ENCODE results near the gene FILIP1L. TPM values are rescaled to one million over a fixed set of nuclear protein-coding genes. Genes with fewer than 3 reads are reported as not detected.

The FILIP1L gene
- total and polyA plus RNA-seq, 2 of the 8 experiments (the other 6 are each of a cell fraction or from before 2014, with no cell fraction given): 0.06 to 0.09 TPM

DNA sequence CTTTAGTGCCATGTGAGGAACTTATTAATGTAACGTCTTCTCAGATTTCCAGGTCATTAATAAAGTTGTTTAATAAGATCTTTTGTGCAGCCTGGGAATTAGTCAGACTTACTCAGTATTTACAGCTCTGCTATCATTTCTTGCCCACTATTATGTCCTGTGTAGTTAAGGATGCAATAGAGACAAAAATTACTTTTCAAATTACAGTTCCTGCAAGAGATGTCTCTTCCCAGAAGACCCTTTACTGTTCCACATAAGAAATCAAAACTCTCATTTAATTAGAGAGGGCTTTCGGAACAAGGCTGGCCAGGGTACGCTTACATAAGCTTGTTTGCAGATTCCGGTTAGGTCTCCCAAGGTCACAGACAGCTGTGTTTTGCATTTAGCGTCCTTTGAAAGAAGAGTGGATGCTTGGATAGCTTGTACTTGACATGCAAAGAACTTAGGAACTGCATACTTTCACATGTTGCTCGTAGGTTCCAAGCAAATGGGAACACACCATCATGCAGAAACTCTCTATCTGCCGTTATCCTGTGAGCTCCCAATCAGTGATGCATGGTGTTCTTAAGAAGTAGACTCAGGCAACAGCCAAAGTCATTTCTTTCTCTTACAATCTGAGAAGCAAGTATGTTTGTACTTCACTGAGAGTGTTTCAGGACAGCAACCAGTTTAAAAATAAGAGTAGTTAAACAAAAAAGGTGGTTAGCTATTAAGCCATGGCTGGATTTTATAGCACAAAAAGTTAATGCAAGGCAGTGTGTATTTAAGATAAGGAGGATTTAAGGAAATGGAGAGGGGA is 37.4 kb downstream of the FILIP1L start:
- no peak overlapping the region for H3K23ac ChIP-seq (ENCODE audit: insufficient read length)
- no peak overlapping the region for H3K4ac ChIP-seq (replicated peaks; ENCODE audit: insufficient read length, low read depth, low read length)
- H3K18ac ChIP-seq (ENCODE audit: extremely low read depth, low read length): no peak overlapping the region
- H3K79me1 ChIP-seq (ENCODE audit: low read depth, low read length): no peaks in the 10 kb centered on the region
- H2BK120ac ChIP-seq (replicated peaks; ENCODE audit: low read depth, low read length): no peak overlapping the region
- 90% methylated on average over 7 of the region's 7 CpGs; no CpG with 5 or more reads in 1 of the 2 experiments for WGBS, 2 experiments (ENCODE audit: extremely low coverage in 1 of 2, insufficient coverage in 1 of 2, insufficient read length in 1 of 2, insufficient replicate concordance in 2 of 2, low coverage in 1 of 2, low lambda C conversion rate in 2 of 2, missing lambda C conversion rate in 1 of 2)
- H4K8ac ChIP-seq (ENCODE audit: extremely low read depth, insufficient read depth, low read length): no peak overlapping the region
- no peaks in the 10 kb centered on the region for H3K27me3 ChIP-seq (replicated peaks in 1 of 4; ENCODE audit: control insufficient read depth in 3 of 4, extremely low read depth in 1 of 4, insufficient read depth in 3 of 4, low read length in 3 of 4)
- no peak overlapping the region for H2AK5ac ChIP-seq (ENCODE audit: low read depth, low read length)
- H3K56ac ChIP-seq (replicated peaks; ENCODE audit: insufficient read length, low read depth, low read length): no peak overlapping the region
- 0 out of 2 replicates have a peak overlapping the region, but pooled peaks have one; percentile 21 for H3K27ac ChIP-seq (ENCODE audit: low read depth, low read length)
- no peak overlapping the region for H3K4me3 ChIP-seq (ENCODE audit: extremely low read depth in 1 of 4, insufficient read depth in 2 of 4, low read depth in 3 of 4, low read length in 4 of 4)
- no peak overlapping the region for H2BK5ac ChIP-seq (ENCODE audit: low read depth, low read length)
- DNase-seq (ENCODE audit: low read depth in 1 of 2, low spot score in 2 of 2) (no peak), FAIRE-seq (no peak)
- H2BK20ac ChIP-seq (ENCODE audit: low read length): no peak overlapping the region
- H3K4me2 ChIP-seq (ENCODE audit: insufficient read depth in 1 of 2, low read depth in 2 of 2, low read length in 2 of 2): no peak overlapping the region
- no peaks in the 10 kb centered on the region for H3K9me3 ChIP-seq (ENCODE audit: insufficient read depth in 2 of 2, low read depth in 1 of 2, low read length in 1 of 2)
- H3K9ac ChIP-seq (replicated peaks in 1 of 4; ENCODE audit: extremely low read depth in 1 of 4, low read depth in 3 of 4, low read length in 3 of 4): no peak overlapping the region
- no peak overlapping the region for H2BK12ac ChIP-seq (ENCODE audit: low read depth, low read length)
- H2AFZ ChIP-seq (ENCODE audit: low read length): no peak overlapping the region
- no peak overlapping the region for H2BK15ac ChIP-seq (ENCODE audit: low read length)
- no peaks in the 10 kb centered on the region for H3K79me2 ChIP-seq (ENCODE audit: control insufficient read depth in 1 of 2, insufficient read depth in 2 of 2, low read length in 2 of 2)
- H3K23me2 ChIP-seq (ENCODE audit: low read depth, low read length): no peaks in the 10 kb centered on the region
- no peaks in the 10 kb centered on the region for H4K20me1 ChIP-seq (replicated peaks in 1 of 2; ENCODE audit: control insufficient read depth in 1 of 2, insufficient read depth in 2 of 2, low read length in 2 of 2)
- no peak overlapping the region for H4K91ac ChIP-seq (replicated peaks; ENCODE audit: insufficient read length, low read length)
- no peak overlapping the region for H3K14ac ChIP-seq (ENCODE audit: insufficient read length)
- H4K5ac ChIP-seq (ENCODE audit: insufficient read length, low read depth, low read length): no peak overlapping the region
- H3K4me1 ChIP-seq (replicated peaks in 1 of 4; ENCODE audit: control insufficient read depth in 3 of 4, insufficient read depth in 4 of 4, low read length in 3 of 4): peaks cover 2 to 6% (median 4%) of the 10 kb centered on the region in 4 experiments; a peak in 3 of 7 replicates
- TF ChIP-seq KDM1A (IDR thresholded peaks at IDR 0.05; ENCODE audit: borderline replicate concordance, low read length) (no peak), TEAD4 (IDR thresholded peaks at IDR 0.05; ENCODE audit: low read depth, low read length) (no peak), JUN (IDR thresholded peaks at IDR 0.05; ENCODE audit: low read depth, low read length) (no peak), SP2 (IDR thresholded peaks at IDR 0.05; ENCODE audit: low read length) (no peak), TAF7 (optimal IDR thresholded peaks at IDR 0.05; ENCODE audit: borderline replicate concordance, low read depth, low read length) (no peak)
- ChIA-PET CTCF (ENCODE audit: partially characterized antibody) (interaction anchor here (0.7 to 2.2 kb wide), 7 partner anchors 9 to 232 kb away, joined by 3 to 7 read pairs (median 3); partner anchors contain the start of gene TBC1D23), POLR2A (ENCODE audit: partially characterized antibody) (no interaction called here)
- H3K36me3 ChIP-seq (ENCODE audit: control insufficient read depth in 2 of 4, insufficient read depth in 4 of 4, low read length in 3 of 4): no peaks in the 10 kb centered on the region

Measured in H1 (cell line).